ENCODE results near the gene MAL. TPM values are rescaled to one million over a fixed set of nuclear protein-coding genes. Genes with fewer than 3 reads are reported as not detected.

The MAL gene
- total and polyA plus RNA-seq, 2 of the 4 experiments (the other 2 are of a cell fraction): not detected

DNA sequence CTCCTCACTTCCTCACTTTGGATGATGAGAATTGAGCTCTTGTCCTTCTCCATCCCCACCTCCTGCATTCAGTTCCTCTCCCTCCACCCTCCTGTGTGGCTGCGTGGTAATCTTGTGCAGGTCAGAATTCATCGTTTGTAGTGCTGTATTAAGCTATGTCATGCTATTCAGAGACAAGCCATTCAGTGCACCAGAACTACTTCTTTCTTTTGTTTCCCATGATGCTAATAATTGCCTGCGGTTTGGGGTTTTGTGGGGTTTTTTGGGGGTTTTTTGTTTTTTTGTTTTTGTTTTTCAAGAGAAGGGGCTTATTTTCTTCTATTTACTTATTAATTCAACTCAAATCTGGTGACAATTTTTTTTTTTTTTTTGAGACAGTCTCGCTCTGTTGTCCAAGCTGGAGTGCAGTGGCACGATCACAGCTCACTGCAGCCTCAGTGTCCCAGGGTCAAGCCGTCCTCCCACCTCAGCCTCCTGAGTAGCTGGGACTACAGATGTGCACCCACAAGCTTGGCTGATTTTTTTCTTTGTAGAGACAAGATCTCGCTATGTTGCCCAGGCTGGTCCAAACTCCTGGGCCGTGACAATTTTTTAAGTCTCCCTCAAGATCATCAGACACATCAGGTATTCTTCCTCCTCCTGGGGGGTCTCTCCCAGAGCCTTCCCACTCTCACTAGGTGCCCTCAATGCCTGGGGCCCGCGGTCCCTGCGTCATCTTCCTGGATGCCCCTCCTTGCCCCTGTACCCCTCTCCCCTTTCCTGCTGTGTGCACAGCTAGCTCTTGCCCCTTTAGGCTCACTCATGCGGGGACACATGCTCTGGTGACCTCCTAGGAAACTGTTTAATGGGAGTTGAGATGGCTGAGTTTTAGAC is 37.8 kb downstream of the MAL start:
- H3K27ac ChIP-seq (ENCODE audit: insufficient read depth, low read length): no peak overlapping the region
- H3K18ac ChIP-seq (ENCODE audit: low read depth, low read length): no peak overlapping the region
- H4K20me1 ChIP-seq (ENCODE audit: insufficient read depth, low read length): no peaks in the 10 kb centered on the region
- no peaks in the 10 kb centered on the region for H3K9me1 ChIP-seq (ENCODE audit: insufficient read depth, low read length)
- H3K4me3 ChIP-seq (ENCODE audit: insufficient read depth, low read depth, low read length): no peak overlapping the region
- H3K36me3 ChIP-seq (ENCODE audit: control insufficient read depth, insufficient read depth, low read length): no peaks in the 10 kb centered on the region
- no peak overlapping the region for H3K56ac ChIP-seq (ENCODE audit: extremely low read depth, insufficient read depth, low read length)
- BruUV-seq (replicated peaks): no TSS peak
- H3K9ac ChIP-seq (ENCODE audit: low read depth, low read length): no peak overlapping the region
- CTCF ChIA-PET: interaction anchor here (0.7 to 1.6 kb wide), 2 partner anchors 13 to 41 kb away, joined by 4 read pairs; no protein-coding TSS in a partner anchor
- no peak overlapping the region for H3K14ac ChIP-seq (replicated peaks; ENCODE audit: low read depth, low read length)
- H2BK20ac ChIP-seq (ENCODE audit: low read depth, low read length): no peak overlapping the region
- no peaks in the 10 kb centered on the region for H3K9me3 ChIP-seq (ENCODE audit: control insufficient read depth, insufficient read depth, low read length)
- no peak overlapping the region for H2AFZ ChIP-seq (replicated peaks; ENCODE audit: low read length, poor library complexity)
- no peak overlapping the region for H3K4me2 ChIP-seq (ENCODE audit: low read depth, low read length)
- no peak overlapping the region for H2AK5ac ChIP-seq (ENCODE audit: low read depth, low read length)
- WGBS, 2 experiments (ENCODE audit: extremely low coverage in 2 of 2, insufficient read length in 1 of 2): 70% methylated on average over 2 of the region's 12 CpGs; no CpG with 5 or more reads in 1 of the 2 experiments
- peaks cover 31% of the 10 kb centered on the region for H3K27me3 ChIP-seq (ENCODE audit: control insufficient read depth, insufficient read depth, low read length)
- no peak overlapping the region for H3K4ac ChIP-seq (ENCODE audit: low read depth, low read length)
- H3K4me1 ChIP-seq (ENCODE audit: control insufficient read depth, insufficient read depth, low read length): no peaks in the 10 kb centered on the region
- H3K79me1 ChIP-seq (ENCODE audit: low read depth in 1 of 2, low read length in 2 of 2): no peaks in the 10 kb centered on the region
- H3K23ac ChIP-seq (ENCODE audit: low read depth, low read length): no peak overlapping the region
- intact Hi-C loops (cut with micrococcal nuclease): no loop called here
- DNase-seq (no peak), ATAC-seq (ENCODE audit: low read depth) (no peak)
- H2BK5ac ChIP-seq (ENCODE audit: low read depth, low read length, poor library complexity, severe bottlenecking): no peak overlapping the region
- H4K8ac ChIP-seq (ENCODE audit: low read depth in 2 of 2, low read length in 2 of 2): no peak overlapping the region
- H2AK9ac ChIP-seq (replicated peaks; ENCODE audit: low read depth, low read length, poor library complexity): no peak overlapping the region
- H4K5ac ChIP-seq (ENCODE audit: low read depth, low read length): no peak overlapping the region
- no peak overlapping the region for H4K91ac ChIP-seq (ENCODE audit: insufficient read depth, low read depth, low read length)
- dilution Hi-C loops (cut with HindIII; ENCODE audit: low sequenced_read_pairs, unreplicated experiment): no loop called here
- H2BK120ac ChIP-seq (ENCODE audit: low read depth, low read length): no peak overlapping the region
- in situ Hi-C loops (cut with MboI; ENCODE audit: low sequenced_read_pairs): no loop called here
- no peak overlapping the region for H2BK15ac ChIP-seq (ENCODE audit: low read depth, low read length)
- POLR2A ChIA-PET (ENCODE audit: unreplicated experiment): no interaction called here
- TF ChIP-seq FOS (IDR thresholded peaks at IDR 0.05; ENCODE audit: low read depth, low read length): no peak
- TF ChIP-seq, protein P1, sequence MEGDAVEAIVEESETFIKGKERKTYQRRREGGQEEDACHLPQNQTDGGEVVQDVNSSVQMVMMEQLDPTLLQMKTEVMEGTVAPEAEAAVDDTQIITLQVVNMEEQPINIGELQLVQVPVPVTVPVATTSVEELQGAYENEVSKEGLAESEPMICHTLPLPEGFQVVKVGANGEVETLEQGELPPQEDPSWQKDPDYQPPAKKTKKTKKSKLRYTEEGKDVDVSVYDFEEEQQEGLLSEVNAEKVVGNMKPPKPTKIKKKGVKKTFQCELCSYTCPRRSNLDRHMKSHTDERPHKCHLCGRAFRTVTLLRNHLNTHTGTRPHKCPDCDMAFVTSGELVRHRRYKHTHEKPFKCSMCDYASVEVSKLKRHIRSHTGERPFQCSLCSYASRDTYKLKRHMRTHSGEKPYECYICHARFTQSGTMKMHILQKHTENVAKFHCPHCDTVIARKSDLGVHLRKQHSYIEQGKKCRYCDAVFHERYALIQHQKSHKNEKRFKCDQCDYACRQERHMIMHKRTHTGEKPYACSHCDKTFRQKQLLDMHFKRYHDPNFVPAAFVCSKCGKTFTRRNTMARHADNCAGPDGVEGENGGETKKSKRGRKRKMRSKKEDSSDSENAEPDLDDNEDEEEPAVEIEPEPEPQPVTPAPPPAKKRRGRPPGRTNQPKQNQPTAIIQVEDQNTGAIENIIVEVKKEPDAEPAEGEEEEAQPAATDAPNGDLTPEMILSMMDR (conservative IDR thresholded peaks at IDR 0.05; ENCODE audit: low read depth, low read length): no peak
- TF ChIP-seq MAZ (IDR thresholded peaks at IDR 0.05; ENCODE audit: borderline replicate concordance, low read depth, low read length): no peak
- no peak for TF ChIP-seq SMC3 (IDR thresholded peaks at IDR 0.05; ENCODE audit: low read depth, low read length)
- no peak for TF ChIP-seq RCOR1 (IDR thresholded peaks at IDR 0.05; ENCODE audit: insufficient replicate concordance, low read length)
- TF ChIP-seq POLR2A (IDR thresholded peaks at IDR 0.05; ENCODE audit: low read depth, low read length): no peak
- TF ChIP-seq MAFK (IDR thresholded peaks at IDR 0.05; ENCODE audit: low read depth, low read length): no peak
- TF ChIP-seq, protein P2, sequence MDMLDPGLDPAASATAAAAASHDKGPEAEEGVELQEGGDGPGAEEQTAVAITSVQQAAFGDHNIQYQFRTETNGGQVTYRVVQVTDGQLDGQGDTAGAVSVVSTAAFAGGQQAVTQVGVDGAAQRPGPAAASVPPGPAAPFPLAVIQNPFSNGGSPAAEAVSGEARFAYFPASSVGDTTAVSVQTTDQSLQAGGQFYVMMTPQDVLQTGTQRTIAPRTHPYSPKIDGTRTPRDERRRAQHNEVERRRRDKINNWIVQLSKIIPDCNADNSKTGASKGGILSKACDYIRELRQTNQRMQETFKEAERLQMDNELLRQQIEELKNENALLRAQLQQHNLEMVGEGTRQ (IDR thresholded peaks at IDR 0.05; ENCODE audit: low read depth, low read length): no peak
- TF ChIP-seq, protein P3, sequence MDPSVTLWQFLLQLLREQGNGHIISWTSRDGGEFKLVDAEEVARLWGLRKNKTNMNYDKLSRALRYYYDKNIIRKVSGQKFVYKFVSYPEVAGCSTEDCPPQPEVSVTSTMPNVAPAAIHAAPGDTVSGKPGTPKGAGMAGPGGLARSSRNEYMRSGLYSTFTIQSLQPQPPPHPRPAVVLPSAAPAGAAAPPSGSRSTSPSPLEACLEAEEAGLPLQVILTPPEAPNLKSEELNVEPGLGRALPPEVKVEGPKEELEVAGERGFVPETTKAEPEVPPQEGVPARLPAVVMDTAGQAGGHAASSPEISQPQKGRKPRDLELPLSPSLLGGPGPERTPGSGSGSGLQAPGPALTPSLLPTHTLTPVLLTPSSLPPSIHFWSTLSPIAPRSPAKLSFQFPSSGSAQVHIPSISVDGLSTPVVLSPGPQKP (IDR thresholded peaks at IDR 0.05; ENCODE audit: borderline replicate concordance, low read depth, low read length): no peak
- no peak for TF ChIP-seq BHLHE40 (IDR thresholded peaks at IDR 0.05; ENCODE audit: low read depth, low read length)
- TF ChIP-seq CEBPB (IDR thresholded peaks at IDR 0.05; ENCODE audit: low read depth, low read length): no peak
- TF ChIP-seq RFX5 (IDR thresholded peaks at IDR 0.05; ENCODE audit: low read depth, low read length): no peak
- TF ChIP-seq RAD21 (IDR thresholded peaks at IDR 0.05; ENCODE audit: low read length): no peak
- no peak for TF ChIP-seq CHD1 (IDR thresholded peaks at IDR 0.05; ENCODE audit: low read depth, low read length)
- no peak for TF ChIP-seq NFE2L2 (IDR thresholded peaks at IDR 0.05; ENCODE audit: low read depth, low read length)

Data from IMR-90 (cell line).